ENCODE results near the gene AKR1C4. TPM values are rescaled to one million over a fixed set of nuclear protein-coding genes. Genes with fewer than 3 reads are reported as not detected.
A peak's percentile ranks its signal among the peaks of the same experiment; 100 is the strongest.
"Not testable (repeated sequence)": the region's sequence is repeated elsewhere in the genome, so short reads cannot be mapped to it uniquely, and the experiment has no call there.

Gene AKR1C4
- total and polyA plus RNA-seq, 4 donors, result not detected

DNA sequence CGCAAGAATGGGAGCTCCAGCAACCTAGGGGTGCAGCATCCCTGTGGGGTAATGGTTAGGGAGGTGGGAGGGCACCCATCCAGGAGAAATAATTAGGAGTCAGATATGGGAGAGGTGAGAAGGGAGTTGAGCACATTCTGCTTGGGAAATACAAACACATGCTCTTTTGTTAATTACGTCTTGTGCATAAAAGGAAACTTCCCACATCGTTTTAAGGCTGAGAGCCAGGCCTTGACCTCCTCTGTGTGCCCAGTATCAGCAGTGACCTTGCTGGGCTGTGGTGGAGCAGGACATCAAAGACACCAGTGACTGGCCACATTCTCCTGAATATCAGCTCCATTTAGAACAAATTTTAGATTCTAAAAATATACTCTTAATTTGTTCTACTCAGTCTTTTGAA, 22.6 kb downstream of the AKR1C4 start:
- ATAC-seq (ENCODE audit: low FRiP score), result no peak

DNA sequence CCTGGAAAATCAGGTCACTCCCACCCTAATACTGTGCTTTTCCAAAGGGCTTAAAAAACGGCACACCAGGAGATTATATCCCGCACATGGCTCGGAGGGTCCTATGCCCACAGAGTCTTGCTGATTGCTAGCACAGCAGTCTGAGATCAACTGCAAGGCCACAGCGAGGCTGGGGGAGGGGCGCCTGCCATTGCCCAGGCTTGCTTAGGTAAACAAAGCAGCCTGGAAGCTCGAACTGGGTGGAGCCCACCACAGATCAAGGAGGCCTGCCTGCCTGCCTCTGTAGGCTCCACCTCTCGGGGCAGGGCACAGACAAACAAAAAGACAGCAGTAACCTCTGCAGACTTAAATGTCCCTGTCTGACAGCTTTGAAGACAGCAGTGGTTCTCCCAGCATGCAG, 26.3 kb downstream of the AKR1C4 start:
- H3K27me3 ChIP-seq (ENCODE audit: control insufficient read depth in 1 of 2, insufficient read depth in 2 of 2, low read length in 1 of 2); ATAC-seq (ENCODE audit: low FRiP score); H3K9me3 ChIP-seq (ENCODE audit: control insufficient read depth, low read length); intact Hi-C loops (cut with DNase I); DNase-seq; H3K27ac ChIP-seq (ENCODE audit: low read depth in 1 of 2, low read length in 2 of 2); H3K4me1 ChIP-seq (ENCODE audit: control insufficient read depth in 1 of 2, insufficient read depth in 2 of 2, low read length in 2 of 2); H3K4me3 ChIP-seq (ENCODE audit: low read length in 2 of 2); H3K36me3 ChIP-seq (ENCODE audit: control insufficient read depth in 1 of 2, insufficient read depth in 2 of 2, low read length in 1 of 2): not testable (repeated sequence)
- 76 to 83% methylated on average over 6 to 7 of the region's 7 CpGs for WGBS, 2 donors

More for the DNA sequence above, 22.6 kb downstream of the AKR1C4 start:
- Histone ChIP-seq H3K27ac (ENCODE audit: low read depth in 1 of 2, low read length in 2 of 2) (no peak overlapping the region), H3K36me3 (ENCODE audit: control insufficient read depth in 1 of 2, insufficient read depth in 2 of 2, low read length in 1 of 2) (no peaks in the 10 kb centered on the region), H3K4me1 (ENCODE audit: control insufficient read depth in 1 of 2, insufficient read depth in 2 of 2, low read length in 2 of 2) (no peaks in the 10 kb centered on the region), H3K9me3 (ENCODE audit: control insufficient read depth, low read length) (no peaks in the 10 kb centered on the region), H3K27me3 (ENCODE audit: control insufficient read depth in 1 of 2, insufficient read depth in 2 of 2, low read length in 1 of 2) (no peaks in the 10 kb centered on the region), H3K4me3 (ENCODE audit: low read length in 2 of 2) (no peak overlapping the region)
- no peak for DNase-seq
- 61 to 71% methylated on average over 3 of the region's 3 CpGs for WGBS, 2 donors
- intact Hi-C loops (cut with DNase I), result no loop called here

GRCh38 chr10:5229019-5229418, 32.4 kb downstream of the AKR1C4 start:
- H3K27me3 ChIP-seq (ENCODE audit: control insufficient read depth in 1 of 2, insufficient read depth in 2 of 2, low read length in 1 of 2), result no peaks in the 10 kb centered on the region
- DNase-seq (no peak), ATAC-seq (ENCODE audit: low FRiP score) (no peak)
- H3K4me1 ChIP-seq (ENCODE audit: control insufficient read depth in 1 of 2, insufficient read depth in 2 of 2, low read length in 2 of 2), result no peaks in the 10 kb centered on the region
- WGBS, 2 donors, result 82 to 83% methylated on average over 8 of the region's 8 CpGs
- intact Hi-C loops (cut with DNase I), result no loop called here
- H3K9me3 ChIP-seq (ENCODE audit: control insufficient read depth, low read length), result no peaks in the 10 kb centered on the region
- no peak overlapping the region for H3K27ac ChIP-seq (ENCODE audit: low read depth in 1 of 2, low read length in 2 of 2)
- H3K4me3 ChIP-seq (ENCODE audit: low read length in 2 of 2), result no peak overlapping the region
- H3K36me3 ChIP-seq (ENCODE audit: control insufficient read depth in 1 of 2, insufficient read depth in 2 of 2, low read length in 1 of 2), result no peaks in the 10 kb centered on the region

DNA sequence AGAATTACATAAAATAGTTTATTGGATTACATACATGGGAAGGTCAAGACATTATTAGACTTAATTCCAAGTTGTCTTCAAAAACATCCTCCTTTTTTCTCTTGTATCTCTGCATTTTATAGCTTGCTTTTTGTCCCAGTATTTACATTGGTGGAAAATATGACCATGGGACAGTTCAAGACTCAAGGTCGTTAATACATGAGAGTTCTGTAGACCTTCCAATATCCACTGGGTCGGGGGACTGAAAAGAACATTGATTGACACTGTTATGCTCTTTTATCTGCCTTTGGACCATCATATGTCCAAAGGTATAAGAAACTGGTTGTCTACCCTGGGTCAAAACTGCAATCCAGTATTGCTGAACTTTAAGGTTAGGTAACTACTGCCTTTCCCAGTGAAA, 36.7 kb downstream of the AKR1C4 start:
- 61 to 63% methylated on average over 2 of the region's 2 CpGs for WGBS, 2 donors
- no peak for DNase-seq
- no peak overlapping the region for H3K4me3 ChIP-seq (ENCODE audit: low read length in 2 of 2)
- H3K9me3 ChIP-seq (ENCODE audit: control insufficient read depth, low read length), result peaks cover 3% of the 10 kb centered on the region
- no peaks in the 10 kb centered on the region for H3K4me1 ChIP-seq (ENCODE audit: control insufficient read depth in 1 of 2, insufficient read depth in 2 of 2, low read length in 2 of 2)
- no peak for ATAC-seq (ENCODE audit: low FRiP score)
- H3K27ac ChIP-seq (ENCODE audit: low read depth in 1 of 2, low read length in 2 of 2), result no peak overlapping the region
- no peaks in the 10 kb centered on the region for H3K36me3 ChIP-seq (ENCODE audit: control insufficient read depth in 1 of 2, insufficient read depth in 2 of 2, low read length in 1 of 2)
- no peaks in the 10 kb centered on the region for H3K27me3 ChIP-seq (ENCODE audit: control insufficient read depth in 1 of 2, insufficient read depth in 2 of 2, low read length in 1 of 2)
- intact Hi-C loops (cut with DNase I), result no loop called here

- intact Hi-C loops (cut with DNase I), result no loop called here
- H3K9me3 ChIP-seq (ENCODE audit: control insufficient read depth, low read length), result peaks cover 4% of the 10 kb centered on the region
- WGBS, 2 donors, result 76% methylated on average over 6 of the region's 6 CpGs
- no peak overlapping the region for H3K27ac ChIP-seq (ENCODE audit: low read depth in 1 of 2, low read length in 2 of 2)
- peak in 1 of 2 donors; percentile 49 for DNase-seq
- peak; percentile 60 for ATAC-seq (ENCODE audit: low FRiP score)
- H3K4me1 ChIP-seq (ENCODE audit: control insufficient read depth in 1 of 2, insufficient read depth in 2 of 2, low read length in 2 of 2), result no peaks in the 10 kb centered on the region
- no peak overlapping the region for H3K4me3 ChIP-seq (ENCODE audit: low read length in 2 of 2)
- no peaks in the 10 kb centered on the region for H3K36me3 ChIP-seq (ENCODE audit: control insufficient read depth in 1 of 2, insufficient read depth in 2 of 2, low read length in 1 of 2)
- H3K27me3 ChIP-seq (ENCODE audit: control insufficient read depth in 1 of 2, insufficient read depth in 2 of 2, low read length in 1 of 2), result no peaks in the 10 kb centered on the region
Observed at GRCh38 chr10:5234106-5234860, 37.6 kb downstream of the AKR1C4 start.

GRCh38 chr10:5237541-5237940, 40.9 kb downstream of the AKR1C4 start:
- intact Hi-C loops (cut with DNase I); H3K9me3 ChIP-seq (ENCODE audit: control insufficient read depth, low read length); H3K36me3 ChIP-seq (ENCODE audit: control insufficient read depth in 1 of 2, insufficient read depth in 2 of 2, low read length in 1 of 2); H3K4me1 ChIP-seq (ENCODE audit: control insufficient read depth in 1 of 2, insufficient read depth in 2 of 2, low read length in 2 of 2); H3K27ac ChIP-seq (ENCODE audit: low read depth in 1 of 2, low read length in 2 of 2); DNase-seq; H3K27me3 ChIP-seq (ENCODE audit: control insufficient read depth in 1 of 2, insufficient read depth in 2 of 2, low read length in 1 of 2); H3K4me3 ChIP-seq (ENCODE audit: low read length in 2 of 2); ATAC-seq (ENCODE audit: low FRiP score): not testable (repeated sequence)
- WGBS, 2 donors, result 43 to 53% methylated on average over 2 of the region's 2 CpGs

GRCh38 chr10:5242585-5242984, 45.9 kb downstream of the AKR1C4 start:
- ATAC-seq (ENCODE audit: low FRiP score) (no peak), DNase-seq (no peak)
- 80% methylated on average over 1 of the region's 1 CpG for WGBS, 2 donors
- H3K4me1 ChIP-seq (ENCODE audit: control insufficient read depth in 1 of 2, insufficient read depth in 2 of 2, low read length in 2 of 2), result no peaks in the 10 kb centered on the region
- no peaks in the 10 kb centered on the region for H3K36me3 ChIP-seq (ENCODE audit: control insufficient read depth in 1 of 2, insufficient read depth in 2 of 2, low read length in 1 of 2)
- H3K9me3 ChIP-seq (ENCODE audit: control insufficient read depth, low read length), result peaks cover 5% of the 10 kb centered on the region
- intact Hi-C loops (cut with DNase I), result no loop called here
- H3K27me3 ChIP-seq (ENCODE audit: control insufficient read depth in 1 of 2, insufficient read depth in 2 of 2, low read length in 1 of 2), result no peaks in the 10 kb centered on the region
- H3K27ac ChIP-seq (ENCODE audit: low read depth in 1 of 2, low read length in 2 of 2), result no peak overlapping the region
- H3K4me3 ChIP-seq (ENCODE audit: low read length in 2 of 2), result no peak overlapping the region

DNA sequence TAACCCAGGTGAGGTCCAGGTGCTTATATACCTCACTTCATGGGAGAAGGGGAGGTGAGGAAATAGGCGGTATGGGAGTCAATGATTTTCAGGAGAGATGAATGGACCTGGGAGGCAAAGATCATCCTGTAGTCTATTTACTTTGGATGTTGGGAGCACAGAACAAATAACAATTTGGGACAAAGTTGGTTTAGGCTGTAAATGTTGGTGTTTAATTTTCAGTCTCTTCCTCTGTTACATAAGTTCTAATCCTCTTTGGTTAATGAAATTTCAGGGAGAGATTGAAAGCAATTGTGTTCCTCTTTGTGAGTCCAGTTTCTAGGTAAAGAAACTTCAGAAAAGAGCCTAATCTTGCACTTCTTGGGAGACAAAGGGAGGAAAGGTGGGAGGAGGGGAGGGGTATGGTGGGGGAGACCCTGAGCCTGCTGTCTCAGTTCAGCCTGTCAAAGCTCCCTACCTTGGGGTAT, 46.9 kb downstream of the AKR1C4 start:
- 62 to 77% methylated on average over 1 of the region's 1 CpG for WGBS, 2 donors
- ATAC-seq (ENCODE audit: low FRiP score) (no peak), DNase-seq (no peak)
- no peaks in the 10 kb centered on the region for H3K27me3 ChIP-seq (ENCODE audit: control insufficient read depth in 1 of 2, insufficient read depth in 2 of 2, low read length in 1 of 2)
- intact Hi-C loops (cut with DNase I), result no loop called here
- no peaks in the 10 kb centered on the region for H3K4me1 ChIP-seq (ENCODE audit: control insufficient read depth in 1 of 2, insufficient read depth in 2 of 2, low read length in 2 of 2)
- no peak overlapping the region for H3K27ac ChIP-seq (ENCODE audit: low read depth in 1 of 2, low read length in 2 of 2)
- peaks cover 3% of the 10 kb centered on the region for H3K9me3 ChIP-seq (ENCODE audit: control insufficient read depth, low read length)
- H3K36me3 ChIP-seq (ENCODE audit: control insufficient read depth in 1 of 2, insufficient read depth in 2 of 2, low read length in 1 of 2), result no peaks in the 10 kb centered on the region
- H3K4me3 ChIP-seq (ENCODE audit: low read length in 2 of 2), result no peak overlapping the region

Data from aorta (tissue), 5 donors.